ENCODE data around the gene MYO18A. TPM values are rescaled to one million over a fixed set of nuclear protein-coding genes. Genes with fewer than 3 reads are reported as not detected.

The MYO18A gene
- total RNA-seq, 1 experiment from 2014 or later, result 24.0 TPM

DNA sequence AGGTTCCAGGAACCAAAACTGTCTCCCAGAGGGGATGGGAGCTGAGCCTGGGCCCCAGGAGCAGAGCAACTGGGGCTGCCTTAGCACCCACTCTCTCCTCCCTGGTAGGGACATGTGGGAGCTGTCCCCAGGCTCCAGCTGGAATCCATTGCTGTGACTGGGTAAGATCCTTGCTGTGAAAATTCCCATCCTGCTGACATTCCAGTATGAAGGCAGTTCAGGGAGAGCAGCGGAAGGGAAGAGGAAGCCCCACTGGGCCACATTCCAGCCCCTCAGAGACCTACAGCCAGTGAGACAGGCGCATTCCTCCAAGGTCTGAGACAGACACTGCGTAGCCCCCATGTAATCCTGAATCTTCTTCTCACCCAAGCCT lies 24.2 kb downstream of the MYO18A start:
- peak overlapping the region; percentile 88 for H3K27ac Mint-ChIP-seq (ENCODE audit: low read depth, unreplicated experiment)
- no peaks in the 10 kb centered on the region for H3K9me3 Mint-ChIP-seq (ENCODE audit: unreplicated experiment)
- H3K4me1 Mint-ChIP-seq (ENCODE audit: insufficient read depth, unreplicated experiment), result peaks cover 68% of the 10 kb centered on the region
- no TSS peak for BruUV-seq (replicated peaks)
- POLR2A ChIA-PET, result interaction anchor here (0.5 to 7.5 kb wide), 3 partner anchors 11 to 34 kb away, joined by 3 to 168 read pairs (median 5); partner anchors contain the start of gene MYO18A
- no peaks in the 10 kb centered on the region for H3K27me3 Mint-ChIP-seq (ENCODE audit: insufficient read depth, unreplicated experiment)
- no peak for DNase-seq (ENCODE audit: unreplicated experiment)
- H3K4me3 Mint-ChIP-seq (ENCODE audit: unreplicated experiment), result no peak overlapping the region
- TF ChIP-seq, protein P1, sequence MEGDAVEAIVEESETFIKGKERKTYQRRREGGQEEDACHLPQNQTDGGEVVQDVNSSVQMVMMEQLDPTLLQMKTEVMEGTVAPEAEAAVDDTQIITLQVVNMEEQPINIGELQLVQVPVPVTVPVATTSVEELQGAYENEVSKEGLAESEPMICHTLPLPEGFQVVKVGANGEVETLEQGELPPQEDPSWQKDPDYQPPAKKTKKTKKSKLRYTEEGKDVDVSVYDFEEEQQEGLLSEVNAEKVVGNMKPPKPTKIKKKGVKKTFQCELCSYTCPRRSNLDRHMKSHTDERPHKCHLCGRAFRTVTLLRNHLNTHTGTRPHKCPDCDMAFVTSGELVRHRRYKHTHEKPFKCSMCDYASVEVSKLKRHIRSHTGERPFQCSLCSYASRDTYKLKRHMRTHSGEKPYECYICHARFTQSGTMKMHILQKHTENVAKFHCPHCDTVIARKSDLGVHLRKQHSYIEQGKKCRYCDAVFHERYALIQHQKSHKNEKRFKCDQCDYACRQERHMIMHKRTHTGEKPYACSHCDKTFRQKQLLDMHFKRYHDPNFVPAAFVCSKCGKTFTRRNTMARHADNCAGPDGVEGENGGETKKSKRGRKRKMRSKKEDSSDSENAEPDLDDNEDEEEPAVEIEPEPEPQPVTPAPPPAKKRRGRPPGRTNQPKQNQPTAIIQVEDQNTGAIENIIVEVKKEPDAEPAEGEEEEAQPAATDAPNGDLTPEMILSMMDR (IDR thresholded peaks at IDR 0.05; ENCODE audit: unreplicated experiment), result no peak
- intact Hi-C loops (cut with micrococcal nuclease), result no loop called here
- CTCF ChIA-PET, result interaction anchor here (0.9 to 2.4 kb wide), 6 partner anchors 9 to 136 kb away, joined by 3 to 12 read pairs (median 4); partner anchors contain the start of gene MYO18A
- H3K36me3 Mint-ChIP-seq (ENCODE audit: insufficient read depth, unreplicated experiment), result peaks cover 7% of the 10 kb centered on the region

DNA sequence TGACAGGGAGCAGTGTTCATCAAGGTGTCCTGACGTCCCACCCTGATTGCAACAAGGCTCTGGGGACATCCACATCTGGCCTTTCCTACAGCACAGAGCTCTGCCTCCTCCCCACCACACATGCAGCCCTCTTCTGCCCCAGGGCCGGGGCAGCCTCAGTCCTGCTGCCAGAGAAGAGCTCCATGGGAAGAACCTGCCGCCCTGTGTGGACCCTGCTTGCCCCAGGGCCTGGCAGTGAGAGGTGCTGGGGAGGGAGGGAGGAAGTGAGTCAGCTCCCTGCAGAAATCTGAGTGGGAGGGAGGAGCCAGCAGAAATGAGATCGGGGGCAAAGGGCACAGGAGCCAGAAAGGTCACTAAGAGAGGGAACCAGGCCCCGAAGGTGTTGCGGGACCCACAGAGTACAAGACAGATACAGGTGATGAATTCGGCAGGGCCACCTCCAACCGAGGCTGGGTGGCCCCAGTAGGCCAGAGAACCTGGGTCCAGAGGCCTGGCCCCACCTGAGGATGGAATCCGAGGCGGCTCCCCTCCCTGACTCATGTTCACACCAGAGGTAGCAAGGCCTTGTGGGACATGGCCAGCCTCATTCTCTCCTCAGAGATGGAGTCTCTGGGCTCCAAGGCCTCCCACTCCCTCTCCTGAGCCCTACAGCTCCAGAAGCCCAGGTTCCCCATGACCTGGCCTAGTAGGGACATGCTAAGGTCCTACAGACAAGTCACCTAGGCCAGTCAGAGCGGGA lies 24.8 kb downstream of the MYO18A start:
- Mint-ChIP-seq H3K27me3 (ENCODE audit: insufficient read depth, unreplicated experiment) (no peaks in the 10 kb centered on the region), H3K9me3 (ENCODE audit: unreplicated experiment) (no peaks in the 10 kb centered on the region), H3K27ac (ENCODE audit: low read depth, unreplicated experiment) (peak overlapping the region; percentile 88), H3K4me1 (ENCODE audit: insufficient read depth, unreplicated experiment) (peaks cover 73% of the 10 kb centered on the region), H3K36me3 (ENCODE audit: insufficient read depth, unreplicated experiment) (peaks cover 2% of the 10 kb centered on the region), H3K4me3 (ENCODE audit: unreplicated experiment) (peak overlapping the region; percentile 30)
- TF ChIP-seq, protein P1 (IDR thresholded peaks at IDR 0.05; ENCODE audit: unreplicated experiment), result no peak
- ChIA-PET POLR2A (interaction anchor here (0.5 to 7.5 kb wide), 14 partner anchors 9 to 465 kb away, joined by 3 to 168 read pairs (median 4); partner anchors contain the start of genes MYO18A, NUFIP2 and PHF12), CTCF (interaction anchor here (0.9 to 2.3 kb wide), 8 partner anchors 10 to 137 kb away, joined by 3 to 12 read pairs (median 4); partner anchors contain the start of gene MYO18A)
- BruUV-seq (replicated peaks), result no TSS peak
- intact Hi-C loops (cut with micrococcal nuclease), result no loop called here
- peak; percentile 94 for DNase-seq (ENCODE audit: unreplicated experiment)

DNA sequence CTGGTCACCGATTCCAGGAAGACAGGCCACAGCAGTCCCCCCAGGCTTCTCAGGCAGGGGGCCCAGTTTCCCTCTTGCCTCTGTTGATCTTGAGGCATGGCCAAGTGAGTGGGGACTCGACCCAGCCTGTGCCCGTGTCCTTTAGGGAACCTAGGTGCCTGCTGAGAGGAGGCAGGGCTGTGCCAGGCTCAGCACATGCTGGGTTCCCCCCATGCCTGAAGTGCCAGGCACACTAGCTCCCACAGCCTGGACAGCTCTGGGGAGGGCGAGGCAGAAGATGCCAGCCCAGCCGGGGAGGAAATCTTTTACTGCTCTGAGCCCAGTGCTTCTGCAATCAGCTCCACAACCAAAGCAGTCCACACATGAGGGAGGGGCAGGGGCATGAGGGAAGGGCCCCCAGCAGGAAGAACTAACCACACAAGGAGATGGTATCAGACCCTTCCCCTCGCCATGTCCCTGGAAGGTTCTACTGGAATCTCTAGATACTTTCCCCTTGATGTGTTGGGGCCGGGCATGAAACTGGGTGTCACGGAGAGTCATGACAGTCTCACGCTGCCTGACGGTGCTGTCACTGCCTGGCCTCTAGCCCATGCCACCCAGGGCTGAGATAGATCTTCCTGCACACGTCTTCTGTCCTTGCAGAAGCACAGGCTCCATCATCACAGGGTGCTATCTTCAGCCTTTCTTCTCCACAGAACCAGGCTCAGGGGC lies 25.5 kb downstream of the MYO18A start:
- no TSS peak for BruUV-seq (replicated peaks)
- Mint-ChIP-seq H3K27ac (ENCODE audit: low read depth, unreplicated experiment) (peak overlapping the region; percentile 88), H3K36me3 (ENCODE audit: insufficient read depth, unreplicated experiment) (no peaks in the 10 kb centered on the region), H3K4me3 (ENCODE audit: unreplicated experiment) (peak overlapping the region; percentile 30), H3K27me3 (ENCODE audit: insufficient read depth, unreplicated experiment) (no peaks in the 10 kb centered on the region), H3K9me3 (ENCODE audit: unreplicated experiment) (no peaks in the 10 kb centered on the region), H3K4me1 (ENCODE audit: insufficient read depth, unreplicated experiment) (peaks cover 80% of the 10 kb centered on the region)
- TF ChIP-seq, protein P1 (IDR thresholded peaks at IDR 0.05; ENCODE audit: unreplicated experiment), result no peak
- POLR2A ChIA-PET, result interaction anchor here (0.5 to 7.5 kb wide), 15 partner anchors 9 to 466 kb away, joined by 3 to 168 read pairs (median 4); partner anchors contain the start of genes MYO18A, NUFIP2 and PHF12
- DNase-seq (ENCODE audit: unreplicated experiment), result peak; percentile 50
- intact Hi-C loops (cut with micrococcal nuclease), result no loop called here
- CTCF ChIA-PET, result interaction anchor here (1.0 to 2.3 kb wide), 7 partner anchors 9 to 65 kb away, joined by 3 to 12 read pairs (median 4); partner anchors contain the start of gene MYO18A

DNA sequence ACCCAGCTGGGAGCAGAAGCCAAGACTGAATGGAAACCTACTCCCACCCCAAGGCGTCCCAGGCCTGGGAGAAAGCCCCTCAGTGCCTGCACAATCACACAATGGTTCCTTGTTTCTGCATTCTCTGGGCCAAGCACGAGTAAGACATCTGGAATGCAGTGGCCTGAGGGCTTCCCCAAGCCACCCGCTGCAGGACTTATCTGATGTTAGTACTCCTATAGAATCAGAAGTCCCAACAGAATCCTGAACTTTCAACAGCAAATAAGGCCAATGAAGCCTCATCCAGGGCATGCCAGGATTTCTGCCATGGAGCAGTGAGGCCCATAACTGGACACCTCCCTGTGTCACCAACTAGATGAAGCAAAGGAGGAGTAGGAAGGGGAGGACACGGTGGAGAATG lies 28.6 kb downstream of the MYO18A start:
- POLR2A ChIA-PET, result interaction anchor here (0.6 to 7.5 kb wide), 4 partner anchors 8 to 90 kb away, joined by 3 to 168 read pairs (median 14); partner anchors contain the start of gene MYO18A
- Mint-ChIP-seq H3K27ac (ENCODE audit: low read depth, unreplicated experiment) (peak overlapping the region; percentile 69), H3K27me3 (ENCODE audit: insufficient read depth, unreplicated experiment) (no peaks in the 10 kb centered on the region), H3K4me1 (ENCODE audit: insufficient read depth, unreplicated experiment) (peaks cover 74% of the 10 kb centered on the region), H3K36me3 (ENCODE audit: insufficient read depth, unreplicated experiment) (no peaks in the 10 kb centered on the region), H3K9me3 (ENCODE audit: unreplicated experiment) (no peaks in the 10 kb centered on the region), H3K4me3 (ENCODE audit: unreplicated experiment) (no peak overlapping the region)
- CTCF ChIA-PET, result interaction anchor here (0.8 kb wide), 1 partner anchor 16 kb away, joined by 3 read pairs; no protein-coding TSS in a partner anchor
- peak; percentile 52 for DNase-seq (ENCODE audit: unreplicated experiment)
- intact Hi-C loops (cut with micrococcal nuclease), result no loop called here
- BruUV-seq (replicated peaks), result no TSS peak
- TF ChIP-seq, protein P1 (IDR thresholded peaks at IDR 0.05; ENCODE audit: unreplicated experiment), result no peak

Data from MCF 10A (cell line).